Lung (tissue), 12 donors: ENCODE data around the gene UCHL5. TPM values are rescaled to one million over a fixed set of nuclear protein-coding genes. Genes with fewer than 3 reads are reported as not detected.

ENCODE experiments used
- ATAC-seq: fragments of 200-7000 bp; cut with Tn5 transposase; one replicate; pipeline ENCODE4 v1.9.1; 2020; ENCODE audit warnings: moderate number of reproducible peaks; ENCODE audit not compliant: insufficient read depth, low FRiP score
- DNase-seq, 3 donors: peaks; one replicate each; pipeline ENCODE4 v3.0.0-alpha.2; 2013 to 2017
- H3K27ac ChIP-seq, 2 donors: one replicate each; pipeline ENCODE4 v1.5.1; 2013; ENCODE audit warnings: mild to moderate bottlenecking in 2 of 2, moderate library complexity in 2 of 2, control low read depth in 1 of 2, inconsistent platforms in 1 of 2, low read depth in 1 of 2, low read length in 1 of 2
- H3K27me3 ChIP-seq, 3 donors: one replicate each; pipeline ENCODE4 v1.5.1; 2013; ENCODE audit warnings: low read length in 2 of 3; ENCODE audit not compliant: control insufficient read depth in 3 of 3, insufficient read depth in 3 of 3
- H3K36me3 ChIP-seq, 4 donors: one replicate each; pipeline ENCODE4 v1.5.1; 2013; ENCODE audit warnings: low read length in 4 of 4, mild to moderate bottlenecking in 1 of 4, moderate library complexity in 1 of 4; ENCODE audit not compliant: control insufficient read depth in 4 of 4, insufficient read depth in 4 of 4
- H3K4me1 ChIP-seq, 5 donors: one replicate each; pipeline ENCODE4 v1.5.1; 2013; ENCODE audit warnings: low read length in 5 of 5, mild to moderate bottlenecking in 2 of 5, moderate library complexity in 1 of 5; ENCODE audit not compliant: control insufficient read depth in 5 of 5, insufficient read depth in 5 of 5
- H3K4me3 ChIP-seq: one replicate; pipeline ENCODE4 v1.5.1; 2013; ENCODE audit warnings: mild to moderate bottlenecking, control low read depth, moderate library complexity
- H3K9ac ChIP-seq, 2 donors: one replicate each; pipeline ENCODE4 v1.5.1; 2013; ENCODE audit warnings: low read length in 2 of 2, control low read depth in 1 of 2; ENCODE audit not compliant: insufficient read depth in 1 of 2
- H3K9me3 ChIP-seq, 4 donors: one replicate each; pipeline ENCODE4 v1.5.1; 2013; ENCODE audit warnings: low read length in 3 of 4, mild to moderate bottlenecking in 1 of 4, moderate library complexity in 1 of 4; ENCODE audit not compliant: control insufficient read depth in 4 of 4, insufficient read depth in 3 of 4
- CTCF ChIP-seq: IDR thresholded peaks from 2 replicates; pipeline ENCODE4 v1.5.1; 2012; ENCODE audit warnings: mild to moderate bottlenecking; ENCODE audit errors: control extremely low read depth, extremely low read depth
- WGBS, 2 donors: extraction: QIAGEN DNeasy Blood & Tissue Kit; methylation state at CpG; one replicate each; pipeline ENCODE4 v1.1.7; 2013; 5-methylcytosine and 5-hydroxymethylcytosine counted together
- polyA plus RNA-seq, 2 donors: library from polyadenylated mRNA; stranded (reverse); fragments of 200-250 nt; gene quantifications; one replicate each; pipeline ENCODE4 v1.2.1, GENCODE V29; 2013
- total RNA-seq, 2 donors: library from RNA; depleted of rRNA in 1 of 2; stranded (reverse); fragments of >200 nt in 1 of 2; gene quantifications; one replicate each; pipeline ENCODE4 v1.2.1, GENCODE V29; 2014 to 2021
- donor health status: control.
- donor health status: control.
- donor health status: Bipolar disorder and iron deficiency.
- donor health status: healthy.
- donor health status: DM: yes; HTN: yes; CAD: no.

UCHL5 gene
- total and polyA plus RNA-seq, 4 donors = 13.7 to 48.9 (median 22.9) TPM

GRCh38 chr1:193025218-193025617, 33.9 kb downstream of the UCHL5 start:
- DNase-seq (no peak), ATAC-seq (no peak)
- Histone ChIP-seq H3K27me3 (no peaks in the 10 kb centered on the region), H3K27ac (no peak overlapping the region), H3K4me3 (no peak overlapping the region), H3K9me3 (no peaks in the 10 kb centered on the region), H3K36me3 (peaks cover 2 to 13% (median 4%) of the 10 kb centered on the region in 4 donors), H3K9ac (no peak overlapping the region), H3K4me1 (peaks cover 0 to 5% (median 0%) of the 10 kb centered on the region in 5 donors)
- no peak for TF ChIP-seq CTCF

- Histone ChIP-seq H3K27me3 (no peaks in the 10 kb centered on the region), H3K36me3 (peaks cover 0 to 9% (median 2%) of the 10 kb centered on the region in 4 donors), H3K27ac (no peak overlapping the region), H3K9ac (no peak overlapping the region), H3K9me3 (no peaks in the 10 kb centered on the region), H3K4me3 (no peak overlapping the region), H3K4me1 (no peaks in the 10 kb centered on the region)
- ATAC-seq (no peak), DNase-seq (peak in 2 of 3 donors; percentile 84 to 86)
- peak; percentile 20 for TF ChIP-seq CTCF
Measured at GRCh38 chr1:193019442-193020026, 39.6 kb downstream of the UCHL5 start.

- Histone ChIP-seq H3K9ac (no peak overlapping the region), H3K27ac (no peak overlapping the region)
- TF ChIP-seq CTCF = no peak
Measured at GRCh38 chr1:193016788-193017187, 42.4 kb downstream of the UCHL5 start.

GRCh38 chr1:193014400-193014799, 44.8 kb downstream of the UCHL5 start:
- no peak overlapping the region for H3K9ac ChIP-seq
- no peak overlapping the region for H3K27ac ChIP-seq
- DNase-seq (no peak), ATAC-seq (no peak)
- peaks cover 0 to 2% (median 1%) of the 10 kb centered on the region in 4 donors for H3K36me3 ChIP-seq
- no peaks in the 10 kb centered on the region for H3K27me3 ChIP-seq
- no peak for TF ChIP-seq CTCF
- H3K4me1 ChIP-seq = peaks cover 0 to 5% (median 0%) of the 10 kb centered on the region in 5 donors
- 80 to 85% methylated on average over 2 of the region's 2 CpGs for WGBS, 2 donors
- no peak overlapping the region for H3K4me3 ChIP-seq
- no peaks in the 10 kb centered on the region for H3K9me3 ChIP-seq

More at GRCh38 chr1:193016788-193017187, 42.4 kb downstream of the UCHL5 start:
- H3K27me3 ChIP-seq = no peaks in the 10 kb centered on the region
- no peaks in the 10 kb centered on the region for H3K9me3 ChIP-seq
- H3K36me3 ChIP-seq = peaks cover 0 to 2% (median 1%) of the 10 kb centered on the region in 4 donors
- ATAC-seq = no peak
- no peak overlapping the region for H3K4me3 ChIP-seq
- H3K4me1 ChIP-seq = peaks cover 0 to 5% (median 0%) of the 10 kb centered on the region in 5 donors
- DNase-seq = no peak
